ENCODE results near the gene GMPPB.

The GMPPB gene

DNA sequence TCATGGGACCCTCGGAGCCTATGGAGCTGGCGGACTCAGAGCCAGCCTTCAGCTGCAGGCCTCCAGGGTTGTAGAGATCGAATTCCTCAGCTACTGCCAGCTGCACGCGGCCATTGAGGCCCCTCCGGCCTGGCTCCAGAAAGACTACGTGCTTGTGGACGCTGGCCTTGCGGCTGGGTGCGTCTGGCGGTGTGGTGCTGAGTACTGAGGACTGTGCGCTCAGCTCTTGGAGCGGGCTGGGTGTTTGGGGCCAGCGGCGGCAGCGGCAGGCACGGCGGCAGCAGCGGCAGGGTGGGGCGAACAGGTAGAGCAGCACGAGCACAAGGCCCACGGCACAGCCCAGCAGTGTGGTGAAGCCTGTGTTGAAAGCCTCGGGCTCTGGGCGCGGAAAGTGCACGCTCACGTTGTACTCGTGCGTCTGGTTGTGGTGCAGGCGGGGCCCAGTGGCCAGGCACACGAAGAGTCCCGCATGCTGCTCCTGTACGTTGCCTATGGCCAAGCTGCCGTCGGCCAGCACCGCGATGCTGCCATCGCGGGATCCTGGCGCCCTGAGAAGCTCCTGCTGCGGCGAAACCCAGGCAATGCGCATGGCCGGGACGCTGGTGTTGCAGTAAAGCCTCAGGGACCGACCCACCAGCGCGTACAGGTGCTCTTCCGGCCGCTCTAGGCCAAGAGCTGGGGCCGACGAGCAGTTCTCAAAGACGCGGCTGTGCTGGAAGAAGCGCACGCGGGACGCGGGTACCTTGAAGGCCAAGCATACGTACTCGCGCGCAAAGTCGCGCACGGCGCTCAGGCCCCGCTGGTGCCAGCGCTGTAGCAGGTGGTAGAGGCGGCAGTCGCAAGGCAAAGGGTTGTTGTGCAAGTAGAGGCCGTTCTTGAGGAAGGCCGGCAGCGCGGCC lies 5.5 kb downstream of the GMPPB start:
- Histone ChIP-seq H3K27me3 (ENCODE audit: insufficient read depth, poor library complexity, severe bottlenecking) (no peaks in the 10 kb centered on the region), H3K27ac (replicated peaks) (no peak overlapping the region), H3K4me3 (replicated peaks; ENCODE audit: insufficient read depth, low read length) (no peak overlapping the region)
- DNase-seq (ENCODE audit: low read depth in 1 of 2, low spot score in 1 of 2) = no peak
- TF ChIP-seq POLR2AphosphoS5 (IDR thresholded peaks at IDR 0.05; ENCODE audit: low read depth) (no peak; the same call in 1 of the 2 replicates), REST (IDR thresholded peaks at IDR 0.05; ENCODE audit: insufficient replicate concordance, low read depth) (no peak), GABPA (IDR thresholded peaks at IDR 0.05; ENCODE audit: low read depth) (no peak), CTCF (IDR thresholded peaks at IDR 0.05; ENCODE audit: insufficient read depth, low read length) (no peak), SPI1 (IDR thresholded peaks at IDR 0.05; ENCODE audit: borderline replicate concordance, low read depth) (no peak)

- Histone ChIP-seq H3K4me3 (replicated peaks; ENCODE audit: insufficient read depth, low read length) (no peak overlapping the region), H3K27ac (replicated peaks) (no peak overlapping the region), H3K27me3 (ENCODE audit: insufficient read depth, poor library complexity, severe bottlenecking) (no peaks in the 10 kb centered on the region)
- no peak for DNase-seq (ENCODE audit: low read depth in 1 of 2, low spot score in 1 of 2)
- peak; percentile 33; the same call in 1 of the 2 replicates for TF ChIP-seq POLR2AphosphoS5 (IDR thresholded peaks at IDR 0.05; ENCODE audit: low read depth)
- TF ChIP-seq REST (IDR thresholded peaks at IDR 0.05; ENCODE audit: insufficient replicate concordance, low read depth) = no peak
Observed at GRCh38 chr3:49717211-49717958, 6.4 kb downstream of the GMPPB start.

DNA sequence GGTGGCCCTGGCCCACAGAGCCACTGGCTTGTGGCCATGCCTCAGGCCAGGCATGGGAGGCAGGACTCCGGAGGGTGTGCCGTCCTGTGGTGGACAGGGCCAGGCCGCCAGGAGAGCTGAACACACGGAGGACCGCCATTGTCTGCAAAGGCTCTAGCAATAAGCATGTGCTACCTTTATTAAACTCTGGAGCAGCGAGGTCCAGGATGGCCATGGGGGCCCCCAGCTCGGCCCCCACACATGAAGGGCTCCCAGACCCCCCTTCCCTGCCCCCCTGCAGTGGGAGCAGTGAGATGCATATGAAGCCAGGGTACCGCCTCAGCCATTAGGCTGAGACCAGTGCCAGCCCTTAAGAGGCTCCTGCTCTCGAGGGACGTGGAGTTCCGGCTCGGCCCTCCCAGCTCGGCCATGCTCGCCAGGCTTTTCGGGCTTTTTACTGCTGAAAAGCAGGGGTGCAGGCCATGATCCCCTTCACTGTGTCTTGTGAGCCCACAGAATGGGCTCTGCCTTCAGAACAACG lies 7.0 kb downstream of the GMPPB start:
- Histone ChIP-seq H3K27me3 (ENCODE audit: insufficient read depth, poor library complexity, severe bottlenecking) (no peaks in the 10 kb centered on the region), H3K27ac (replicated peaks) (no peak overlapping the region), H3K4me3 (replicated peaks; ENCODE audit: insufficient read depth, low read length) (no peak overlapping the region)
- DNase-seq (ENCODE audit: low read depth in 1 of 2, low spot score in 1 of 2) = no peak
- TF ChIP-seq SPI1 (IDR thresholded peaks at IDR 0.05; ENCODE audit: borderline replicate concordance, low read depth) (no peak), POLR2AphosphoS5 (IDR thresholded peaks at IDR 0.05; ENCODE audit: low read depth) (no peak), GABPA (IDR thresholded peaks at IDR 0.05; ENCODE audit: low read depth) (no peak), REST (IDR thresholded peaks at IDR 0.05; ENCODE audit: insufficient replicate concordance, low read depth) (no peak), CTCF (IDR thresholded peaks at IDR 0.05; ENCODE audit: insufficient read depth, low read length) (no peak)
